Keratinocyte (primary cell): ENCODE measurements around the gene ALDH3B2. TPM values are rescaled to one million over a fixed set of nuclear protein-coding genes. Genes with fewer than 3 reads are reported as not detected.

Experiments
- DNase-seq: peaks from one replicate; pipeline ENCODE4 v3.0.0-alpha.2; 2011; ENCODE audit warnings: low read depth, missing footprints, low spot score
- FAIRE-seq: peaks from 2 replicates; lab custom pipeline; 2011; peaks lifted over from hg19 to GRCh38; lab: Jason Lieb, UNC
- H2AFZ ChIP-seq: 2 replicates; pipeline ENCODE4 v1.6.0; 2012; ENCODE audit warnings: low read length, control low read depth, inconsistent platforms; ENCODE audit not compliant: control insufficient read depth
- H3K27ac ChIP-seq: 2 replicates; pipeline ENCODE4 v1.5.1; 2011; ENCODE audit warnings: low read length; ENCODE audit not compliant: control insufficient read depth, insufficient read depth
- H3K27me3 ChIP-seq: 3 replicates; pipeline ENCODE4 v1.6.0; 2011; ENCODE audit warnings: low read length; ENCODE audit not compliant: control insufficient read depth, insufficient read depth; ENCODE audit errors: extremely low read depth
- H3K36me3 ChIP-seq, 2 experiments: 2 replicates in 1 of 2; 3 replicates in 1 of 2; pipeline ENCODE4 v1.5.1; 2011; ENCODE audit warnings: low read length in 2 of 2, mild to moderate bottlenecking in 1 of 2; ENCODE audit not compliant: control insufficient read depth in 2 of 2, insufficient read depth in 2 of 2; ENCODE audit errors: extremely low read depth in 1 of 2
- H3K4me1 ChIP-seq: 3 replicates; pipeline ENCODE4 v1.5.1; 2011; ENCODE audit warnings: low read length; ENCODE audit not compliant: control insufficient read depth, insufficient read depth; ENCODE audit errors: extremely low read depth
- H3K4me2 ChIP-seq: 3 replicates; pipeline ENCODE4 v1.6.0; 2011; ENCODE audit warnings: low read depth, low read length; ENCODE audit not compliant: control insufficient read depth, insufficient read depth; ENCODE audit errors: extremely low read depth
- H3K4me3 ChIP-seq, 3 experiments: fragments of 200-600 bp in 1 of 3; sonication (generic) in 1 of 3; 2 replicates in 2 of 3; 3 replicates in 1 of 3; pipeline ENCODE4 v1.5.1; 2011 to 2016; ENCODE audit warnings: low read length in 3 of 3, mild to moderate bottlenecking in 3 of 3, control low read depth in 2 of 3, inconsistent platforms in 1 of 3, low read depth in 1 of 3, mixed read lengths in 1 of 3, mixed run types in 1 of 3, moderate library complexity in 1 of 3; ENCODE audit not compliant: control insufficient read depth in 2 of 3, insufficient read depth in 2 of 3; ENCODE audit errors: extremely low read depth in 1 of 3
- H3K79me2 ChIP-seq: 2 replicates; pipeline ENCODE4 v1.6.0; 2012; ENCODE audit warnings: low read length; ENCODE audit not compliant: control insufficient read depth, insufficient read depth
- H3K9ac ChIP-seq: 3 replicates; pipeline ENCODE4 v1.6.0; 2011; ENCODE audit warnings: low read length; ENCODE audit not compliant: control insufficient read depth, insufficient read depth; ENCODE audit errors: extremely low read depth
- H3K9me1 ChIP-seq: 3 replicates; pipeline ENCODE4 v1.6.0; 2011; ENCODE audit warnings: low read length; ENCODE audit not compliant: control insufficient read depth, insufficient read depth; ENCODE audit errors: extremely low read depth
- H3K9me3 ChIP-seq: 2 replicates; pipeline ENCODE4 v1.5.1; 2012; ENCODE audit warnings: low read depth, low read length; ENCODE audit not compliant: control insufficient read depth
- H4K20me1 ChIP-seq: 3 replicates; pipeline ENCODE4 v1.6.0; 2011; ENCODE audit warnings: low read length; ENCODE audit not compliant: control insufficient read depth, insufficient read depth; ENCODE audit errors: extremely low read depth
- EZH2 ChIP-seq: IDR thresholded peaks from one replicate; pipeline ENCODE4 v1.6.1; 2012; ENCODE audit warnings: inconsistent platforms, mild to moderate bottlenecking, low read length, moderate library complexity
- dilution Hi-C: fragments of 300-500 bp; cut with MboI; formaldehyde crosslinking; loops from one replicate; pipeline ENCODE4 v1.7.0; 2020; ENCODE audit warnings: low sequenced_read_pairs; ENCODE audit not compliant: extremely low pct_ligation_motif_present
- polyA plus RNA-seq, 5 experiments: library from polyadenylated mRNA; depleted of rRNA in 3 of 5; stranded (reverse) in 3 of 5; stranded (forward) in 1 of 5; unstranded in 1 of 5; fragments of >200 nt; gene quantifications; 1 replicate in 1 of 5; 2 replicates in 3 of 5; 3 replicates in 1 of 5; pipeline versions ENCODE4 v1.2.1 to v1.2.3, GENCODE V29; 2011 to 2012; ENCODE audit warnings: missing spikeins in 2 of 5, low read depth in 1 of 5, low replicate concordance in 1 of 5
- small RNA-seq, 3 experiments: library from RNA; depleted of rRNA; stranded (forward); fragments of <200 nt; gene quantifications; one replicate each; pipeline ENCODE3, GENCODE V24; 2012; ENCODE audit warnings: low read depth in 3 of 3, low replicate concordance in 1 of 3; ENCODE audit not compliant: insufficient read length in 3 of 3
- TF ChIP-seq, protein P1 (sequence below), 3 experiments: IDR thresholded peaks in 1 of 3; conservative IDR thresholded peaks in 1 of 3; optimal IDR thresholded peaks in 1 of 3; 2 replicates in 2 of 3; 3 replicates in 1 of 3; pipeline versions ENCODE3 to v1.5.1; 2011; ENCODE audit warnings: low read length in 3 of 3, mild to moderate bottlenecking in 3 of 3, moderate library complexity in 2 of 3, control low read depth in 1 of 3, inconsistent platforms in 1 of 3; ENCODE audit not compliant: insufficient read depth in 2 of 3; ENCODE audit errors: extremely low read depth in 1 of 3

Gene ALDH3B2
- polyA plus RNA-seq, 1 donor (not counting 4 experiments of a cell fraction or from before 2014, with no cell fraction given): 0.67 TPM

DNA sequence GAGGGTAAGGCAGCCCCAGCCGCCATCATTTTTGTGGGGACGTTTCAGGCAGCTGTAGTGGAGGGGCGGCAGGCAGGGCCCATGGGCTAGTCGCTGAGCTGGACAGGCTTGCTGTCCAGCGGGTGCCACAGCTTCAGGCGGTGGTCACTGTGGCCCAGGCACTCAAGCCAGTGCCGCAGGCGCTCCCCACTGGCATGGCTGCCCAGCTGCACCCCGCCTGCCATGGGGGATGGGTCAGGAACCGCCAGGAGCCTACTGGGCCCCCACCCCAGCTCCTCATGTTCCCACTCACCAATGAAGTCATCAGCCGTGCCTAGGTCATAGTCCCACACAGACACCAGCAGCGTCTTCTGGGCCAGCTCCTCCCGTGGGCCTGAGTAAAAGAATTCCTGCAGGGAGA is 61.7 kb downstream of the ALDH3B2 start:
- no peak for FAIRE-seq
- dilution Hi-C loops: no loop called here

More for the DNA sequence above, 61.7 kb downstream of the ALDH3B2 start:
- no peak overlapping the region for H3K9ac ChIP-seq
- H3K9me1 ChIP-seq: no peaks in the 10 kb centered on the region
- no peak overlapping the region for H3K4me2 ChIP-seq
- H3K4me1 ChIP-seq: peaks cover 13% of the 10 kb centered on the region
- no peak for DNase-seq
- H2AFZ ChIP-seq: no peak overlapping the region
- no peaks in the 10 kb centered on the region for H3K9me3 ChIP-seq
- no peaks in the 10 kb centered on the region for H4K20me1 ChIP-seq
- peaks cover 10% of the 10 kb centered on the region for H3K27me3 ChIP-seq
- H3K27ac ChIP-seq: no peak overlapping the region
- TF ChIP-seq, protein P1, sequence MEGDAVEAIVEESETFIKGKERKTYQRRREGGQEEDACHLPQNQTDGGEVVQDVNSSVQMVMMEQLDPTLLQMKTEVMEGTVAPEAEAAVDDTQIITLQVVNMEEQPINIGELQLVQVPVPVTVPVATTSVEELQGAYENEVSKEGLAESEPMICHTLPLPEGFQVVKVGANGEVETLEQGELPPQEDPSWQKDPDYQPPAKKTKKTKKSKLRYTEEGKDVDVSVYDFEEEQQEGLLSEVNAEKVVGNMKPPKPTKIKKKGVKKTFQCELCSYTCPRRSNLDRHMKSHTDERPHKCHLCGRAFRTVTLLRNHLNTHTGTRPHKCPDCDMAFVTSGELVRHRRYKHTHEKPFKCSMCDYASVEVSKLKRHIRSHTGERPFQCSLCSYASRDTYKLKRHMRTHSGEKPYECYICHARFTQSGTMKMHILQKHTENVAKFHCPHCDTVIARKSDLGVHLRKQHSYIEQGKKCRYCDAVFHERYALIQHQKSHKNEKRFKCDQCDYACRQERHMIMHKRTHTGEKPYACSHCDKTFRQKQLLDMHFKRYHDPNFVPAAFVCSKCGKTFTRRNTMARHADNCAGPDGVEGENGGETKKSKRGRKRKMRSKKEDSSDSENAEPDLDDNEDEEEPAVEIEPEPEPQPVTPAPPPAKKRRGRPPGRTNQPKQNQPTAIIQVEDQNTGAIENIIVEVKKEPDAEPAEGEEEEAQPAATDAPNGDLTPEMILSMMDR (optimal IDR thresholded peaks at IDR 0.05 in 1 of 3, IDR thresholded peaks at IDR 0.05 in 1 of 3, conservative IDR thresholded peaks at IDR 0.05 in 1 of 3; ENCODE audit: extremely low read depth in 1 of 3, insufficient read depth in 2 of 3, low read length in 3 of 3): no peak
- no peak for TF ChIP-seq EZH2
- peaks cover 23 to 28% of the 10 kb centered on the region in 2 experiments for H3K36me3 ChIP-seq
- no peak overlapping the region for H3K4me3 ChIP-seq
- peaks cover 7% of the 10 kb centered on the region for H3K79me2 ChIP-seq

Small RNA genes lying within 50 kb of the gene (small RNA-seq; reads per million reads assigned to genes)
- 0.07 to 0.50 (median 0.33) reads per million in 3 experiments for gene RPL37P2

Other genes with a start within 250 kb of the ALDH3B2 start
- gene RPS6KB2, start 246.1 kb downstream of the ALDH3B2 start, polyA plus RNA-seq: 59.5 to 83.0 TPM (median 61.4 TPM) in 3 replicates
- gene PTPRCAP, start 236.9 kb downstream of the ALDH3B2 start, polyA plus RNA-seq: 0.10 TPM in 1 of 3 replicates, not detected in the others
- 49.2 to 91.4 TPM (median 58.5 TPM) in 3 replicates for gene CORO1B, start 231.1 kb downstream of the ALDH3B2 start, polyA plus RNA-seq
- not detected in 3 replicates for gene GPR152, start 221.9 kb downstream of the ALDH3B2 start, polyA plus RNA-seq
- not detected in 3 replicates for gene CABP4, start 219.3 kb downstream of the ALDH3B2 start, polyA plus RNA-seq
- 24.7 to 71.1 TPM (median 40.4 TPM) in 3 replicates for gene TMEM134, start 205.4 kb downstream of the ALDH3B2 start, polyA plus RNA-seq
- 32.5 to 42.9 TPM (median 35.3 TPM) in 3 replicates for gene AIP, start 191.6 kb downstream of the ALDH3B2 start, polyA plus RNA-seq
- gene PITPNM1, start 169.3 kb downstream of the ALDH3B2 start, polyA plus RNA-seq: 10.6 to 25.2 TPM (median 15.9 TPM) in 3 replicates
- gene CDK2AP2, start 166.5 kb downstream of the ALDH3B2 start, polyA plus RNA-seq: 8.0 to 31.1 TPM (median 9.7 TPM) in 3 replicates
- gene CABP2, start 151.2 kb downstream of the ALDH3B2 start, polyA plus RNA-seq: not detected in 3 replicates
- 1,511 to 3,251 TPM (median 1,575 TPM) in 3 replicates for gene GSTP1, start 90.8 kb downstream of the ALDH3B2 start, polyA plus RNA-seq
- 92.9 to 118 TPM (median 102 TPM) in 3 replicates for gene NDUFV1, start 67.7 kb downstream of the ALDH3B2 start, polyA plus RNA-seq
- 1.1 to 1.6 TPM (median 1.5 TPM) in 3 replicates for gene NUDT8, start 44.7 kb downstream of the ALDH3B2 start, polyA plus RNA-seq
- gene TBX10, start 34.9 kb downstream of the ALDH3B2 start, polyA plus RNA-seq: not detected in 3 replicates
- gene ACY3, start 23.9 kb downstream of the ALDH3B2 start, polyA plus RNA-seq: not detected in 3 replicates